Testis (tissue), 3 donors: Measurements from ENCODE around the gene GABRR3. TPM values are rescaled to one million over a fixed set of nuclear protein-coding genes. Genes with fewer than 3 reads are reported as not detected.

Source experiments
- DNase-seq: peaks from one replicate; pipeline ENCODE4 v3.0.0-alpha.2; 2019
- H3K27ac ChIP-seq, 2 donors: fragments of 200-600 bp; sonication (generic); one replicate each; pipeline ENCODE4 v1.5.1; 2019
- H3K27me3 ChIP-seq: fragments of 200-600 bp; sonication (generic); one replicate; pipeline ENCODE4 v1.5.1; 2019
- H3K36me3 ChIP-seq: fragments of 200-600 bp; sonication (generic); one replicate; pipeline ENCODE4 v1.5.1; 2017; ENCODE audit warnings: low read depth; ENCODE audit errors: missing control alignments
- H3K4me1 ChIP-seq: fragments of 200-600 bp; sonication (generic); one replicate; pipeline ENCODE4 v1.5.1; 2019
- H3K4me3 ChIP-seq, 2 donors: fragments of 200-600 bp; sonication (generic); one replicate each; pipeline ENCODE4 v1.5.1; 2017 to 2019
- H3K9me3 ChIP-seq: fragments of 200-600 bp; sonication (generic); one replicate; pipeline ENCODE4 v1.5.1; 2017
- POLR2A ChIP-seq: fragments of 450-650 bp; IDR thresholded peaks from one replicate; pipeline ENCODE4 v1.6.1; 2017; ENCODE audit warnings: antibody characterized with exemption, mild to moderate bottlenecking, moderate library complexity
- WGBS, 2 donors: methylation state at CpG; one replicate each; pipeline ENCODE4 v1.1.5; 2018; 5-methylcytosine and 5-hydroxymethylcytosine counted together
- intact Hi-C: fragments of 100-400 bp; cut with DNase I; formaldehyde crosslinking; loops from one replicate; pipeline ENCODE4 v1.15.1; 2023; ENCODE audit warnings: low total_unique reads
- polyA plus RNA-seq: library from polyadenylated mRNA; stranded (reverse); fragments of 350-450 nt; fragmentation: Illumina TruSeq; extraction: RNeasy Lipid Tissue Mini Kit (QIAGEN cat#74804); gene quantifications from one replicate; pipeline ENCODE4 v1.2.3, GENCODE V29; 2014; ENCODE audit warnings: low read depth, low replicate concordance; ENCODE audit not compliant: insufficient read depth
- total RNA-seq, 2 donors: library from RNA; depleted of rRNA; stranded (reverse); fragments of >200 nt; gene quantifications; one replicate each; pipeline ENCODE4 v1.2.3, GENCODE V29; 2016
- TF ChIP-seq, protein P1 (sequence below), 3 experiments: fragments of 450-650 bp in 2 of 3; fragments of 200-600 bp in 1 of 3; sonication (generic) in 1 of 3; IDR thresholded peaks; one replicate each; pipeline ENCODE4 v1.5.1; 2016 to 2019; ENCODE audit warnings: antibody characterized with exemption in 3 of 3, mild to moderate bottlenecking in 2 of 3, moderate library complexity in 1 of 3

The GABRR3 gene
- total and polyA plus RNA-seq, 3 donors from 2014 or later: 0.19 to 0.55 (median 0.38) TPM

GRCh38 chr3:97987306-97987705 lies 47.8 kb downstream of the GABRR3 start:
- Histone ChIP-seq H3K4me3 (no peak overlapping the region), H3K27me3 (no peaks in the 10 kb centered on the region), H3K27ac (no peak overlapping the region), H3K36me3 (no peaks in the 10 kb centered on the region), H3K9me3 (no peaks in the 10 kb centered on the region), H3K4me1 (no peaks in the 10 kb centered on the region)
- TF ChIP-seq, protein P1, sequence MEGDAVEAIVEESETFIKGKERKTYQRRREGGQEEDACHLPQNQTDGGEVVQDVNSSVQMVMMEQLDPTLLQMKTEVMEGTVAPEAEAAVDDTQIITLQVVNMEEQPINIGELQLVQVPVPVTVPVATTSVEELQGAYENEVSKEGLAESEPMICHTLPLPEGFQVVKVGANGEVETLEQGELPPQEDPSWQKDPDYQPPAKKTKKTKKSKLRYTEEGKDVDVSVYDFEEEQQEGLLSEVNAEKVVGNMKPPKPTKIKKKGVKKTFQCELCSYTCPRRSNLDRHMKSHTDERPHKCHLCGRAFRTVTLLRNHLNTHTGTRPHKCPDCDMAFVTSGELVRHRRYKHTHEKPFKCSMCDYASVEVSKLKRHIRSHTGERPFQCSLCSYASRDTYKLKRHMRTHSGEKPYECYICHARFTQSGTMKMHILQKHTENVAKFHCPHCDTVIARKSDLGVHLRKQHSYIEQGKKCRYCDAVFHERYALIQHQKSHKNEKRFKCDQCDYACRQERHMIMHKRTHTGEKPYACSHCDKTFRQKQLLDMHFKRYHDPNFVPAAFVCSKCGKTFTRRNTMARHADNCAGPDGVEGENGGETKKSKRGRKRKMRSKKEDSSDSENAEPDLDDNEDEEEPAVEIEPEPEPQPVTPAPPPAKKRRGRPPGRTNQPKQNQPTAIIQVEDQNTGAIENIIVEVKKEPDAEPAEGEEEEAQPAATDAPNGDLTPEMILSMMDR (IDR thresholded peaks at IDR 0.05): no peak
- TF ChIP-seq POLR2A: no peak
- WGBS, 2 donors: 85 to 94% methylated on average over 2 of the region's 2 CpGs
- no peak for DNase-seq
- intact Hi-C loops: no loop called here

- peaks cover 4% of the 10 kb centered on the region for H3K4me1 ChIP-seq
- no peak for TF ChIP-seq POLR2A
- H3K27me3 ChIP-seq: no peaks in the 10 kb centered on the region
- DNase-seq: no peak
- H3K36me3 ChIP-seq: no peaks in the 10 kb centered on the region
- no peak overlapping the region for H3K4me3 ChIP-seq
- H3K9me3 ChIP-seq: no peaks in the 10 kb centered on the region
- no peak overlapping the region for H3K27ac ChIP-seq
- intact Hi-C loops: no loop called here
- 31 to 53% methylated on average over 2 of the region's 2 CpGs for WGBS, 2 donors
These were observed 51.1 kb downstream of the GABRR3 start for GRCh38 chr3:97983933-97984491.

- Histone ChIP-seq H3K36me3 (no peaks in the 10 kb centered on the region), H3K27ac (no peak overlapping the region), H3K27me3 (no peaks in the 10 kb centered on the region), H3K9me3 (no peaks in the 10 kb centered on the region), H3K4me3 (no peak overlapping the region), H3K4me1 (peaks cover 4% of the 10 kb centered on the region)
- intact Hi-C loops: no loop called here
- 62 to 65% methylated on average over 3 of the region's 3 CpGs for WGBS, 2 donors
- no peak for DNase-seq
- no peak for TF ChIP-seq POLR2A
- TF ChIP-seq, protein P1 (IDR thresholded peaks at IDR 0.05): no peak
These were observed 53.2 kb downstream of the GABRR3 start for GRCh38 chr3:97981886-97982285.

DNA sequence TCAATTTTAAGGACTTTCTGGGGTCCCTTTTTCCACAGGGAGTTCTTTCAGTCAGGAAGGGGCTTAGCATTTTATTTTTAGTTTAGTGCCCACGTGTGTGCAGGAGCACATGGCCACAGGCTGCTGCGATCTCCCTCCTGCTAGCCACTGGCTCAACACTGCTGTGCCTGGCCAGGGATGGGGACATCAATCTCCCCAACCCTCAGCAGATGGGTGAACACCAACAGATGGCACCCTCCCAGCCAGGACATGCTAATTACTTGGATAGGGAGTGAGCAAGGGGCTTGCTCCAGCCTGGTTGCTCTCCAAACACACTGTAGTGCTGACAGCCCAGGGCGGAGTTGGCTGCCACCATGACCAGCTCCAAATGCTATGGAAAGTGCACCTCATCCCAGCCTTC lies 55.5 kb downstream of the GABRR3 start:
- H3K27me3 ChIP-seq: no peaks in the 10 kb centered on the region
- H3K36me3 ChIP-seq: no peaks in the 10 kb centered on the region
- no peak for TF ChIP-seq POLR2A
- TF ChIP-seq, protein P1 (IDR thresholded peaks at IDR 0.05): no peak
- H3K4me3 ChIP-seq: no peak overlapping the region
- intact Hi-C loops: no loop called here
- H3K9me3 ChIP-seq: no peaks in the 10 kb centered on the region
- DNase-seq: no peak
- H3K4me1 ChIP-seq: peaks cover 4% of the 10 kb centered on the region
- WGBS, 2 donors: 70 to 79% methylated on average over 2 to 3 of the region's 3 CpGs
- H3K27ac ChIP-seq: no peak overlapping the region

GRCh38 chr3:97975466-97975865 lies 59.6 kb downstream of the GABRR3 start:
- WGBS, 2 donors: 70 to 81% methylated on average over 1 of the region's 1 CpG
- H3K9me3 ChIP-seq: no peaks in the 10 kb centered on the region
- intact Hi-C loops: no loop called here
- TF ChIP-seq, protein P1 (IDR thresholded peaks at IDR 0.05): no peak
- no peak for TF ChIP-seq POLR2A
- H3K27me3 ChIP-seq: no peaks in the 10 kb centered on the region
- H3K27ac ChIP-seq: no peak overlapping the region
- peaks cover 18% of the 10 kb centered on the region for H3K4me1 ChIP-seq
- DNase-seq: no peak
- H3K36me3 ChIP-seq: no peaks in the 10 kb centered on the region
- no peak overlapping the region for H3K4me3 ChIP-seq
